T-helper 17 cell (primary cell): ENCODE measurements around the gene PLEKHF1. TPM values are rescaled to one million over a fixed set of nuclear protein-coding genes. Genes with fewer than 3 reads are reported as not detected.

Experiments
- ATAC-seq: fragments of 150-1000 bp; cut with Tn5 transposase; 2 replicates; pipeline ENCODE4 v1.10.0; 2021; ENCODE audit warnings: mild to moderate bottlenecking, moderate library complexity
- DNase-seq, 3 donors: peaks; one replicate each; pipeline versions ENCODE4 v3.0.0 to v3.0.0-alpha.2; 2020 to 2021
- H3K9me3 ChIP-seq: one replicate; pipeline ENCODE4 v1.7.0; 2013; ENCODE audit warnings: low read length, mild to moderate bottlenecking; ENCODE audit not compliant: control insufficient read depth, poor library complexity, severe bottlenecking
- H3K27ac Mint-ChIP-seq: one replicate; pipeline ENCODE4 v1.8.0; 2022; ENCODE audit warnings: mild to moderate bottlenecking, moderate library complexity, mixed read lengths
- H3K27me3 Mint-ChIP-seq: one replicate; pipeline ENCODE4 v1.8.0; 2022; ENCODE audit warnings: mixed read lengths
- H3K36me3 Mint-ChIP-seq: one replicate; pipeline ENCODE4 v1.8.0; 2022; ENCODE audit warnings: low read depth, mixed read lengths
- H3K4me1 Mint-ChIP-seq: one replicate; pipeline ENCODE4 v1.8.0; 2022; ENCODE audit warnings: mild to moderate bottlenecking, mixed read lengths
- H3K4me3 Mint-ChIP-seq: one replicate; pipeline ENCODE4 v1.8.0; 2022; ENCODE audit warnings: mild to moderate bottlenecking, moderate library complexity, mixed read lengths
- total RNA-seq, 4 donors: library from RNA in 2 of 4; stranded (reverse) in 2 of 4; gene quantifications; one replicate each; pipeline ENCODE4 v1.2.3 and lab custom pipeline; 2022 to 2026

PLEKHF1 gene
- total RNA-seq, 2 donors from 2014 or later, result 13.5 to 20.7 TPM

GRCh38 chr19:29643361-29643935 is 21.8 kb upstream of the PLEKHF1 start:
- Mint-ChIP-seq H3K27me3 (peaks cover 6% of the 10 kb centered on the region), H3K4me3 (no peak overlapping the region), H3K27ac (no peak overlapping the region), H3K36me3 (no peaks in the 10 kb centered on the region), H3K4me1 (peaks cover 17% of the 10 kb centered on the region)
- DNase-seq, result no peak
- no peaks in the 10 kb centered on the region for H3K9me3 ChIP-seq
- ATAC-seq, result no peak

GRCh38 chr19:29644210-29644609 is 21.1 kb upstream of the PLEKHF1 start:
- Mint-ChIP-seq H3K4me1 (peaks cover 17% of the 10 kb centered on the region), H3K27me3 (peaks cover 6% of the 10 kb centered on the region), H3K36me3 (no peaks in the 10 kb centered on the region), H3K27ac (no peak overlapping the region), H3K4me3 (no peak overlapping the region)
- H3K9me3 ChIP-seq, result no peaks in the 10 kb centered on the region
- ATAC-seq (no peak), DNase-seq (no peak)

- Mint-ChIP-seq H3K4me3 (peak overlapping the region; percentile 66), H3K4me1 (peaks cover 17% of the 10 kb centered on the region), H3K36me3 (no peaks in the 10 kb centered on the region), H3K27me3 (peaks cover 6% of the 10 kb centered on the region), H3K27ac (peak overlapping the region; percentile 87)
- DNase-seq (no peak), ATAC-seq (no peak)
- H3K9me3 ChIP-seq, result no peaks in the 10 kb centered on the region
Observed at GRCh38 chr19:29645491-29645867, 19.8 kb upstream of the PLEKHF1 start.

DNA sequence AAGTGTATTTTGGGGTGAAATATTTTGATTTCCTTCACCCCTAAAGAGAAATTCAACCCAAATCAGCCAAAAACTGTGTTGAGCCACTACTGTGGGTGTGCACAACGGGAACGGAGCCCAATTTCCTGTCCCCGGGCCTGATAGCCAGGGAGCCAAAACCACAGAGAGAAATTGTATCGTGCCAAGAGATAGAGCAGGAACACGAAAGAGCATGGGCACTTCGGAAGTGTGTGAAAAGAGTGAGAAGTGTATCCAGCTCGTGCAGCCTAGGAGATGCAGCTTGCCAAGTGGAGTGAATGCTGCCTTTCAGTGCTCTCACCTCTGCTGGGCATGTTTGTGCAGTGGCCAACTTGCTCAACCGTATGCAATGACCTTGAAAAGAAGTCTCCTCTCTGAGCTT is 19.4 kb upstream of the PLEKHF1 start:
- no peak for DNase-seq
- Mint-ChIP-seq H3K27ac (peak overlapping the region; percentile 87), H3K27me3 (peaks cover 6% of the 10 kb centered on the region), H3K4me1 (peaks cover 17% of the 10 kb centered on the region), H3K4me3 (peak overlapping the region; percentile 66), H3K36me3 (no peaks in the 10 kb centered on the region)
- no peaks in the 10 kb centered on the region for H3K9me3 ChIP-seq
- ATAC-seq, result no peak

GRCh38 chr19:29650772-29651387 is 14.4 kb upstream of the PLEKHF1 start:
- no peak overlapping the region for H3K4me3 Mint-ChIP-seq
- H3K4me1 Mint-ChIP-seq, result peaks cover 21% of the 10 kb centered on the region
- no peaks in the 10 kb centered on the region for H3K36me3 Mint-ChIP-seq
- H3K27ac Mint-ChIP-seq, result no peak overlapping the region
- DNase-seq, result no peak
- ATAC-seq, result no peak
- H3K9me3 ChIP-seq, result no peaks in the 10 kb centered on the region
- peaks cover 3% of the 10 kb centered on the region for H3K27me3 Mint-ChIP-seq

DNA sequence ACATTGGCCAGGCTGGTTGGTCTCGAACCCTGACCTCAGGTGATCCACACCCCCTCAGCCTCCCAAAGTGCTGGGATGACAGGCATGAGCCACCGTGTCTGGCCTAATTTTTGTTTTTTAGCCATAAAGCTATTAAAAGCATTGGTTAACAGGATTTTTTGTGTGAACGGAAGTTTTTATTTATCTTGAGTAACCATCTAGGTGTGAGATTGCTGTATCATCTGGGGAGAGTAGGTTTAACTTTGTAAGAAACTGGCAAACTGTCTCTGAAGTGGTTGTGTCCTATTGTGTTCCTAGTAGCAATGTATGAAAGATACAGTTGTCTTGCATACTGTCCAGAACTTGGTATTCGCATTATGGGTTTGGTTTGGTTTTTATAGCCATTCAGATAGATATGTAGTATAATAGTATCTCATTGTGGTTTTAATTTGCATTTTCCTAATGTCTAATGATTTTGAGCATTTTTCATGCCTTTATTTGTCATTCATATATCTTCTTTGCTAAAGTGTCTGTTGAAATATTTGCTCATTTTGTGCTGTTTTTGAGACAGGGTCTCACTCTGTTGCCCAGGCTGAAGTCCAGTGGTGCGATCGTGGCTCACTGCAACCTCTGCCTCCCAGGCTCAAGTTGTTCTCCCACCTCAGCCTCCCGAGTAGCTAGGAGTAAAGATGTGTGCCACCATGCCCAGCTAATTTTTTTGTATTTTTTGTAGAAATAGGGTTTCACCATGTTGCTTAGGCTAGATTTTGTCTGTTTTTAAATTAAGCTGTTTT is 13.5 kb upstream of the PLEKHF1 start:
- H3K9me3 ChIP-seq, result no peaks in the 10 kb centered on the region
- Mint-ChIP-seq H3K4me1 (peaks cover 16% of the 10 kb centered on the region), H3K4me3 (no peak overlapping the region), H3K36me3 (no peaks in the 10 kb centered on the region), H3K27ac (no peak overlapping the region), H3K27me3 (no peaks in the 10 kb centered on the region)
- no peak for DNase-seq
- no peak for ATAC-seq

DNA sequence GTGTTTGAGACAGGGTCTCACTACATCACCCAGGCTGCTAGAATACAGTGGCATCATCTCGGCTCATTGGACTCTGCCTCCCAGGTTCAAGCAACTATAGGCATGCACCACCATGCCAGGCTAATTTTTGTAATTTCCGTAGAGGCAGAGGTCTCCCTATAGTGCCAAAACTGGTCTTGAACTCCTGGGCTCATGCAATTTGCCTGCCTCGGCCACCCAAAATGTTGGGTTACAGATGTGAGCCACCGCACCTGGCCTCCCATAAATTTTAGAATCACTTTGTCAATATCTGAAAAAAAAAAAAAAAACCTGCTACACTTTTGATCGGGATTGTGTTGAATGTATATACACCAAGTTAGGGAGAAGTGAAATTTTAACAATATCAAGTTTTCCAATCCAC is 11.9 kb upstream of the PLEKHF1 start:
- H3K4me1 Mint-ChIP-seq, result peaks cover 16% of the 10 kb centered on the region
- H3K27me3 Mint-ChIP-seq, result no peaks in the 10 kb centered on the region
- H3K9me3 ChIP-seq, result no peaks in the 10 kb centered on the region
- no peak for DNase-seq
- H3K27ac Mint-ChIP-seq, result no peak overlapping the region
- H3K36me3 Mint-ChIP-seq, result no peaks in the 10 kb centered on the region
- ATAC-seq, result no peak
- H3K4me3 Mint-ChIP-seq, result no peak overlapping the region

DNA sequence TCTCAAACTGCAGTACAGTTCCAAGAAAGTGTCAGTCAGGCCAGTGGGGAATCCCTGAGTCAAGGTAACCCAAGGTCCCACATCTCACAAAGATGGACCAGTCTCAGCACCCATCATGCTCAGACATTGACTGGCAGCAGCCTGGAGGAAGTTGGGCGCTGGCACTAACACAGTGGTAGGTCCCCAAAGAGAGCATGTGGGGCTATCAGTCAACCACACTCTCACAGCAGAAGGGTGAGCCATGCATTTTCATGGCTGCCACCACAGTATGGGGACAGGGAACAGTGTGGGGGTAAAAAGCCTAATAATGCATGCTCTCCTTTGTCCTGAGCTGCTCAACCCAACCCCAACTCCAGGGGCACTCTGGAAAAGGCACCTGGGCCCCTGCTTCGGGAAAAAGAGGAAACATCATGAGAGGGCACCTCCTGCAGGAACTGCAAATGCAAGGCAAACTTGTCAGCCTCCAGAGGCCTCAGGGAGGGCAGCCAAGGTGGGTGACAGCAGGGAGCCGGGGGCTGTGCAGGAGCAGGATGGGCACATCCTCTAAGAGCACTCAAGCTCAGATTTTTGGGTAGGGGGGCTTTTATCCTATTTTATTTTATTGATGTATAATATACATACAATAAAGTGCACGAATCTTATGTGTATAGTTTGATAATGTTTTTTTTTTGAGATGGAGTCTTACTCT is 9.5 kb upstream of the PLEKHF1 start:
- Mint-ChIP-seq H3K27me3 (no peaks in the 10 kb centered on the region), H3K27ac (peak overlapping the region; percentile 47), H3K36me3 (no peaks in the 10 kb centered on the region), H3K4me1 (peaks cover 16% of the 10 kb centered on the region), H3K4me3 (no peak overlapping the region)
- no peaks in the 10 kb centered on the region for H3K9me3 ChIP-seq
- ATAC-seq, result no peak
- no peak for DNase-seq

GRCh38 chr19:29658221-29658991 is 6.9 kb upstream of the PLEKHF1 start:
- H3K4me1 Mint-ChIP-seq, result peaks cover 2% of the 10 kb centered on the region
- H3K9me3 ChIP-seq, result no peaks in the 10 kb centered on the region
- H3K36me3 Mint-ChIP-seq, result no peaks in the 10 kb centered on the region
- no peak overlapping the region for H3K27ac Mint-ChIP-seq
- no peak for ATAC-seq
- DNase-seq, result no peak
- H3K27me3 Mint-ChIP-seq, result no peaks in the 10 kb centered on the region
- no peak overlapping the region for H3K4me3 Mint-ChIP-seq

- H3K4me1 Mint-ChIP-seq, result peaks cover 7% of the 10 kb centered on the region
- no peak for DNase-seq
- no peak for ATAC-seq
- H3K27ac Mint-ChIP-seq, result no peak overlapping the region
- peaks cover 2% of the 10 kb centered on the region for H3K36me3 Mint-ChIP-seq
- H3K27me3 Mint-ChIP-seq, result no peaks in the 10 kb centered on the region
- H3K4me3 Mint-ChIP-seq, result no peak overlapping the region
- no peaks in the 10 kb centered on the region for H3K9me3 ChIP-seq
Observed at GRCh38 chr19:29660835-29661234, 4.4 kb upstream of the PLEKHF1 start.

DNA sequence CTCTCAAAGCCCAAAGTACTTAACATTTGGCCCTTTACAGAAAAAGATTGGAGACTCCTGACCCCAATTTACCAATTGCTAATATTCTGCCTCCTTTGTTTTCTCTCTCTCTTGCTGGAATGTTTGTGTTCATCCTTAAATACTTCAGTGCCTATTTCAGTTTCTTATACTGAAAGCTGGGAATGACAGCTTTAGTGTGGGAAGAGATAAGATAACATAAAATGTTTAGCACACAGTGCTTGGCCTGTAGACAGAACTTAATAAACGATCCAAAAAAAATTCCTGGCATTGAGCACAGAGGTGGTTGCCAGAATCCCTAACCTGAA is 3.0 kb upstream of the PLEKHF1 start:
- H3K4me3 Mint-ChIP-seq, result no peak overlapping the region
- no peaks in the 10 kb centered on the region for H3K27me3 Mint-ChIP-seq
- DNase-seq, result no peak
- ATAC-seq, result no peak
- H3K27ac Mint-ChIP-seq, result no peak overlapping the region
- no peaks in the 10 kb centered on the region for H3K9me3 ChIP-seq
- H3K36me3 Mint-ChIP-seq, result peaks cover 6% of the 10 kb centered on the region
- H3K4me1 Mint-ChIP-seq, result peaks cover 12% of the 10 kb centered on the region

- peaks cover 6% of the 10 kb centered on the region for H3K36me3 Mint-ChIP-seq
- ATAC-seq, result no peak
- DNase-seq, result no peak
- H3K4me1 Mint-ChIP-seq, result peaks cover 16% of the 10 kb centered on the region
- peak overlapping the region; percentile 24 for H3K27ac Mint-ChIP-seq
- H3K4me3 Mint-ChIP-seq, result no peak overlapping the region
- H3K27me3 Mint-ChIP-seq, result no peaks in the 10 kb centered on the region
- H3K9me3 ChIP-seq, result no peaks in the 10 kb centered on the region
Observed at GRCh38 chr19:29662604-29663404, 2.5 kb upstream of the PLEKHF1 start.
